Gastroesophageal sphincter (tissue), 3 donors: ENCODE data around the gene CLCN4.

Experiments used
- CTCF ChIP-seq, 4 experiments: fragments of 200-600 bp in 2 of 4; fragments of 450-650 bp in 2 of 4; sonication (generic) in 1 of 4; IDR thresholded peaks; one replicate each; pipeline ENCODE4 v1.5.1; 2017 to 2019; ENCODE audit warnings: antibody characterized with exemption in 4 of 4, mild to moderate bottlenecking in 2 of 4, moderate library complexity in 2 of 4
- EP300 ChIP-seq: sonication (generic); formaldehyde crosslinking; IDR thresholded peaks from one replicate; pipeline ENCODE4 v1.6.1; 2017; ENCODE audit warnings: antibody characterized with exemption, mild to moderate bottlenecking
- POLR2A ChIP-seq, 2 donors: fragments of 450-650 bp; IDR thresholded peaks; one replicate each; pipeline ENCODE4 v1.6.1; 2017; ENCODE audit warnings: antibody characterized with exemption in 2 of 2, mild to moderate bottlenecking in 2 of 2, moderate library complexity in 1 of 2
- POLR2AphosphoS5 ChIP-seq: sonication (generic); formaldehyde crosslinking; IDR thresholded peaks from one replicate; pipeline ENCODE4 v1.6.1; 2017; ENCODE audit warnings: antibody characterized with exemption

- no peak for TF ChIP-seq POLR2A (IDR thresholded peaks at IDR 0.05)
- TF ChIP-seq CTCF (IDR thresholded peaks at IDR 0.05) = no peak
- no peak for TF ChIP-seq EP300
- no peak for TF ChIP-seq POLR2AphosphoS5
Measured at GRCh38 chrX:10174810-10175209, 18.0 kb downstream of the CLCN4 start.
